OCI-LY7 (cell line): Measurements from ENCODE around the gene SLC1A4. TPM values are rescaled to one million over a fixed set of nuclear protein-coding genes. Genes with fewer than 3 reads are reported as not detected.
A peak's percentile ranks its signal among the peaks of the same experiment; 100 is the strongest.

Source experiments
- BruUV-seq: library from RNA; stranded (reverse); fragments of 400-500 nt; replicated peaks from 2 replicates; lab custom pipeline; 2021; lab: Mats Ljungman, UMichigan
- CTCF ChIA-PET: fragments of 300-600 bp; sonication (Branson Sonifier 250); formaldehyde crosslinking; loops from one replicate; lab custom pipeline; 2022; ENCODE audit warnings: antibody characterized with exemption; ENCODE audit not compliant: unreplicated experiment; lab: Charles Lee
- POLR2A ChIA-PET: fragments of 300-600 bp; sonication (Branson Sonifier 250); formaldehyde crosslinking; loops from one replicate; lab custom pipeline; 2022; ENCODE audit warnings: antibody characterized with exemption; lab: Charles Lee
- DNase-seq: peaks from one replicate; pipeline ENCODE4 v3.0.0-alpha.2; 2015; ENCODE audit warnings: low spot score
- H2AFZ ChIP-seq: fragments of 200-600 bp; sonication (generic), shearing (Covaris generic); 2 replicates; pipeline ENCODE4 v1.6.1; 2014; ENCODE audit warnings: mild to moderate bottlenecking, antibody characterized with exemption, low read length, moderate library complexity
- H3K27ac ChIP-seq: fragments of 200-600 bp; sonication (generic); 2 replicates; pipeline ENCODE4 v1.5.1; 2014; ENCODE audit warnings: mixed run types, low read depth, mild to moderate bottlenecking, moderate library complexity, low read length, inconsistent platforms; ENCODE audit not compliant: poor library complexity, severe bottlenecking
- H3K36me3 ChIP-seq: fragments of 200-600 bp; sonication (generic); 2 replicates; pipeline ENCODE4 v1.6.1; 2014; ENCODE audit warnings: mild to moderate bottlenecking, antibody characterized with exemption, low read length, moderate library complexity, mixed read lengths; ENCODE audit not compliant: insufficient read depth
- H3K4me1 ChIP-seq: fragments of 200-600 bp; sonication (generic); 2 replicates; pipeline ENCODE4 v1.5.1; 2014; ENCODE audit warnings: mild to moderate bottlenecking, low read length; ENCODE audit not compliant: insufficient read depth, poor library complexity, severe bottlenecking
- H3K4me2 ChIP-seq: fragments of 200-600 bp; sonication (generic); 2 replicates; pipeline ENCODE4 v1.6.1; 2014; ENCODE audit warnings: mild to moderate bottlenecking, low read length
- H3K4me3 ChIP-seq: fragments of 200-600 bp; sonication (generic); 2 replicates; pipeline ENCODE4 v1.5.1; 2014; ENCODE audit warnings: mild to moderate bottlenecking, low read depth, low read length; ENCODE audit not compliant: poor library complexity, severe bottlenecking
- H3K79me2 ChIP-seq: fragments of 200-600 bp; sonication (generic); 2 replicates; pipeline ENCODE4 v1.6.1; 2016; ENCODE audit warnings: low read depth, mild to moderate bottlenecking, low read length, moderate library complexity, mixed read lengths; ENCODE audit not compliant: insufficient read depth
- H3K9me2 ChIP-seq: fragments of 200-600 bp; sonication (generic); 2 replicates; pipeline ENCODE4 v1.6.1; 2016; ENCODE audit warnings: mild to moderate bottlenecking, low read length, mixed read lengths; ENCODE audit not compliant: insufficient read depth
- H3K9me3 ChIP-seq: fragments of 200-600 bp; sonication (generic); 2 replicates; pipeline ENCODE4 v1.6.1; 2014; ENCODE audit warnings: mild to moderate bottlenecking, mixed run types, low read length, mixed read lengths
- H4K20me1 ChIP-seq: fragments of 200-600 bp; sonication (generic); 2 replicates; pipeline ENCODE4 v1.6.1; 2014; ENCODE audit warnings: mild to moderate bottlenecking, antibody characterized with exemption, low read length, moderate library complexity, mixed read lengths; ENCODE audit not compliant: insufficient read depth
- EZH2phosphoT487 ChIP-seq: fragments of 200-600 bp; sonication (generic); IDR thresholded peaks from 2 replicates; pipeline ENCODE4 v1.6.1; 2018; ENCODE audit warnings: low read depth, borderline replicate concordance, mild to moderate bottlenecking, mixed run types, antibody characterized with exemption, low read length, moderate library complexity, mixed read lengths
- intact Hi-C: fragments of 100-400 bp; cut with micrococcal nuclease; formaldehyde crosslinking; loops from one replicate; pipeline ENCODE4 v1.10.0; 2022; ENCODE audit not compliant: unreplicated experiment
- total RNA-seq, 2 experiments: library from RNA; depleted of rRNA in 1 of 2; stranded (reverse); fragments of >200 nt in 1 of 2; shearing (Covaris generic) in 1 of 2; gene quantifications; 2 replicates each; pipeline ENCODE4 v1.2.3, GENCODE V29; 2014 to 2022
- TF ChIP-seq, protein P1 (sequence below): fragments of 200-600 bp; sonication (generic); conservative IDR thresholded peaks from 2 replicates; pipeline ENCODE4 v1.5.1; 2014; ENCODE audit warnings: mild to moderate bottlenecking, antibody characterized with exemption, low read length, moderate library complexity, mixed read lengths

The SLC1A4 gene
- total RNA-seq, 2 experiments from 2014 or later = 17.2 to 31.1 TPM

DNA sequence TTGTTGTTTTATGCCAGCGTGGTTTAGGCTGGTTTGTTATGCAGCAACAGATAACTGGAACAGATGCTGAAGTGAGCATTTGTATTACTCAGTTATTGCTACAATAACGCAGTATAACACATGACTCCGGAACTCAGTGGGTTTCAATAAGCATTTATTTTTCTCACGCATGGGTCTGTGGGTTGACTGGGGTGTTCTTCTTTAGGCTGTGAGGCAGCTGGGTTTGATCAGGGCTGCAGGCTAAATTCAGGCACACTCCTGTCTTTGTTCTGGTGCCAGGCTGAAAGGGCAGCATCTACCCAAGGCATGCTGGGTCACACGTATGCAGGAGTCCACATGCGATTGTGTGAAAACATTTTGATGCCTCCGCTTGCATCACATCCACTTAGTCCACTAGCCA, 3.8 kb upstream of the SLC1A4 start:
- no peak overlapping the region for H3K4me2 ChIP-seq
- no TSS peak for BruUV-seq
- DNase-seq = no peak
- no peak for TF ChIP-seq EZH2phosphoT487
- TF ChIP-seq, protein P1, sequence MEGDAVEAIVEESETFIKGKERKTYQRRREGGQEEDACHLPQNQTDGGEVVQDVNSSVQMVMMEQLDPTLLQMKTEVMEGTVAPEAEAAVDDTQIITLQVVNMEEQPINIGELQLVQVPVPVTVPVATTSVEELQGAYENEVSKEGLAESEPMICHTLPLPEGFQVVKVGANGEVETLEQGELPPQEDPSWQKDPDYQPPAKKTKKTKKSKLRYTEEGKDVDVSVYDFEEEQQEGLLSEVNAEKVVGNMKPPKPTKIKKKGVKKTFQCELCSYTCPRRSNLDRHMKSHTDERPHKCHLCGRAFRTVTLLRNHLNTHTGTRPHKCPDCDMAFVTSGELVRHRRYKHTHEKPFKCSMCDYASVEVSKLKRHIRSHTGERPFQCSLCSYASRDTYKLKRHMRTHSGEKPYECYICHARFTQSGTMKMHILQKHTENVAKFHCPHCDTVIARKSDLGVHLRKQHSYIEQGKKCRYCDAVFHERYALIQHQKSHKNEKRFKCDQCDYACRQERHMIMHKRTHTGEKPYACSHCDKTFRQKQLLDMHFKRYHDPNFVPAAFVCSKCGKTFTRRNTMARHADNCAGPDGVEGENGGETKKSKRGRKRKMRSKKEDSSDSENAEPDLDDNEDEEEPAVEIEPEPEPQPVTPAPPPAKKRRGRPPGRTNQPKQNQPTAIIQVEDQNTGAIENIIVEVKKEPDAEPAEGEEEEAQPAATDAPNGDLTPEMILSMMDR = no peak
- no peak overlapping the region for H3K4me3 ChIP-seq
- no peaks in the 10 kb centered on the region for H3K36me3 ChIP-seq
- H3K4me1 ChIP-seq = peaks cover 25% of the 10 kb centered on the region
- H2AFZ ChIP-seq = no peak overlapping the region
- ChIA-PET POLR2A (no interaction called here), CTCF (interaction anchor here (1.0 kb wide), 1 partner anchor 32 kb away, joined by 3 read pairs; no protein-coding TSS in a partner anchor)
- H3K27ac ChIP-seq = no peak overlapping the region
- H3K9me2 ChIP-seq = no peaks in the 10 kb centered on the region
- no peaks in the 10 kb centered on the region for H3K79me2 ChIP-seq
- intact Hi-C loops = loop anchor here (5.0 kb wide), 1 partner anchor 53 kb away; no protein-coding TSS in a partner anchor
- no peaks in the 10 kb centered on the region for H3K9me3 ChIP-seq
- peaks cover 7% of the 10 kb centered on the region; the same call in 1 of the 2 replicates for H4K20me1 ChIP-seq

DNA sequence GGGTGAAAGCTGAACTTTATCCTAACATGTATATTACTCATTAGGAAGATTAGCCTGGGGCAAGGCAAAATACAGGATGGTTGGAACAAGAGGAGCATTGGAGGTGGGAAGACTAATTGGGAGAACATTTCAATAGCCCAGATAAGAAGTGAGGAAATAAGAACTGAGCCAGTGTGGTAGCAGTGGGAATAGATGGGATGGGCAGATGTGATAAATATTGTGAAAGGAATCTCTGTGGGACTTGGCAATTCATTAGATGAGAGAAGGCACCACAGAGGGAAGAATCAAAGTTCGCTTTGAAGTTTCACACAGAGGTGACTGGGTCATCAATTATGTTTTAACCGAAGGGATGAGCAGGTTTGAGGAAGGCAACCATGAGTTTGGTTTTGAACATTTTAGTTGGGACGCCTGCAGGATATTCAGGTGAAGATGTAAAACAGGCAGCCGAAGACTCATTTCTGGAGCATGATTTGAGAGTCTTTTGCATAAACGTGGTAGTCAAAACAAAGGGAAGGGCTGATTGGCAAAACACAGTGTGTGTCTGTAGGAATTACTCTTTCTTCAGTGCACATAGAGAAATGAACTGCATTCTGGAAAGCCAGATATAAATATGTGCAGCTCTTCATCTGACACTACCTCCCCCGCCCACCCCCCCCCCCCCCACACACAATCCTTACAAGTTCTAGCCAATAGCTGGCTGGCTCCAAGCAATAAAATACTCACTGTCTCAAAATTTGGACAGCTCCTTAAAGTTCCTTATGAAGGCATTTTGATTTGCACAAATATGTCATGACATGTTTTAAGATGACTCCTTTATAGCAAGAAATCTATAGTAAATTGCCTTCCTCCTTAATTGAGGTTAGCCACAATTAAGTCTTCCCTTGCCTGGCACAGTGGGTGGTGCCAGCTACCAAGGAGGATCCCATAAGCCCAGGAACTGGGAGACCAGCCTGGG, 1.9 kb upstream of the SLC1A4 start:
- ChIA-PET CTCF (interaction anchor here (0.6 kb wide), 1 partner anchor 516 kb away, joined by 3 read pairs; no protein-coding TSS in a partner anchor), POLR2A (interaction anchor here (0.6 to 1.4 kb wide), 6 partner anchors 8 to 629 kb away, joined by 3 to 5 read pairs (median 3); no protein-coding TSS in a partner anchor)
- H3K4me3 ChIP-seq = no peak overlapping the region
- peak overlapping the region; percentile 76 for H3K4me2 ChIP-seq
- H2AFZ ChIP-seq = no peak overlapping the region
- no peak for DNase-seq
- TF ChIP-seq, protein P1 = no peak
- no peak for TF ChIP-seq EZH2phosphoT487
- H3K4me1 ChIP-seq = peaks cover 39% of the 10 kb centered on the region
- H4K20me1 ChIP-seq = peaks cover 16% of the 10 kb centered on the region; the same call in 1 of the 2 replicates
- H3K9me3 ChIP-seq = no peaks in the 10 kb centered on the region
- H3K27ac ChIP-seq = no peak overlapping the region
- intact Hi-C loops = loop anchor here (5.0 kb wide), 1 partner anchor 55 kb away; no protein-coding TSS in a partner anchor
- H3K9me2 ChIP-seq = no peaks in the 10 kb centered on the region
- TSS peak; percentile 58 for BruUV-seq
- no peaks in the 10 kb centered on the region for H3K36me3 ChIP-seq
- H3K79me2 ChIP-seq = no peaks in the 10 kb centered on the region
